WTC11 (cell line): ENCODE results near the gene MYCBPAP.

Experiments
- ARID4B ChIP-seq: sonication (generic); formaldehyde crosslinking; IDR thresholded peaks from 2 replicates; pipeline ENCODE4 v1.8.0; 2023; ENCODE audit warnings: missing genetic modification reagents, mild to moderate bottlenecking, borderline replicate concordance
- CBFB ChIP-seq: sonication (generic); formaldehyde crosslinking; IDR thresholded peaks from 2 replicates; pipeline ENCODE4 v1.8.1; 2022; ENCODE audit warnings: mild to moderate bottlenecking, low read depth, missing genetic modification reagents
- CREB1 ChIP-seq: sonication (generic); formaldehyde crosslinking; IDR thresholded peaks from 2 replicates; pipeline ENCODE4 v1.8.0; 2023; ENCODE audit warnings: mild to moderate bottlenecking, missing genetic modification reagents
- CTCF ChIP-seq: fragments of 200-600 bp; IDR thresholded peaks from 2 replicates; pipeline ENCODE4 v1.8.0; 2022; ENCODE audit warnings: antibody characterized with exemption
- EMX1 ChIP-seq: fragments of 250-450 bp; sonication (Bioruptor Pico); IDR thresholded peaks from 2 replicates; pipeline ENCODE4 v1.8.0; 2021; ENCODE audit warnings: mild to moderate bottlenecking
- TF ChIP-seq, protein P1 (sequence below): sonication (generic); formaldehyde crosslinking; IDR thresholded peaks from 2 replicates; pipeline ENCODE4 v1.8.0; 2022; ENCODE audit warnings: mild to moderate bottlenecking, missing genetic modification reagents

DNA sequence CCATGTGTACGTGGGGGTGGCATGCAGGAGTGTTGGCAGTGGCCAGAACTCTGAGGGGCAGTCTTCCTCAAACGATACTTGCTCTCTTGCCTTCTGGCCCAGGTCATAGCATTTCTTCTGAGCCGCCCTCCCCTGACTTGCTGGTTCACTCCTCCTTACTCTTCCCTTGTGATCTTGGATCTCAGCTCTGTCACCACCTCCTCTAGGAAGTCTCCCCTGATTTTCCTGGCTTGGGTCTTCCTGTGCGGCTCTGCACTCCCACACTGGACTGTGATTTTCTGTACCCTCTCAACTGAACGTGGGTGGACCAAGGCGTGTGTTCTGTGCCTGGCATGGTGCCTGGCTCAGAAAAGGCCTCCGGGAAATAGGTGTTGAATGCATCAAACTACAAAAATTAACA, 27.2 kb downstream of the MYCBPAP start:
- TF ChIP-seq CREB1 (CRISPR knock-in tag) (no peak), CBFB (no peak), EMX1 (no peak), CTCF (no peak), ARID4B (no peak)
- TF ChIP-seq, protein P1, sequence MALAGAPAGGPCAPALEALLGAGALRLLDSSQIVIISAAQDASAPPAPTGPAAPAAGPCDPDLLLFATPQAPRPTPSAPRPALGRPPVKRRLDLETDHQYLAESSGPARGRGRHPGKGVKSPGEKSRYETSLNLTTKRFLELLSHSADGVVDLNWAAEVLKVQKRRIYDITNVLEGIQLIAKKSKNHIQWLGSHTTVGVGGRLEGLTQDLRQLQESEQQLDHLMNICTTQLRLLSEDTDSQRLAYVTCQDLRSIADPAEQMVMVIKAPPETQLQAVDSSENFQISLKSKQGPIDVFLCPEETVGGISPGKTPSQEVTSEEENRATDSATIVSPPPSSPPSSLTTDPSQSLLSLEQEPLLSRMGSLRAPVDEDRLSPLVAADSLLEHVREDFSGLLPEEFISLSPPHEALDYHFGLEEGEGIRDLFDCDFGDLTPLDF (CRISPR knock-in tag), result no peak
